HL-60 (cell line): ENCODE measurements around the gene PADI2.
A peak's percentile ranks its signal among the peaks of the same experiment; 100 is the strongest.

ENCODE experiments used
- DNase-seq, 2 experiments: peaks; one replicate each; pipeline ENCODE4 v3.0.0-alpha.2; 2010 to 2020; ENCODE audit warnings: low read depth in 1 of 2, low spot score in 1 of 2
- H3K27ac ChIP-seq: fragments of 250-450 bp; sonication (Bioruptor Pico); replicated peaks from 2 replicates; pipeline ENCODE4 v1.5.1; 2020; ENCODE audit warnings: mild to moderate bottlenecking, moderate library complexity
- H3K27me3 ChIP-seq: fragments of 250-450 bp; sonication (Bioruptor Pico); 2 replicates; pipeline ENCODE4 v1.5.1; 2021; ENCODE audit warnings: mild to moderate bottlenecking, moderate library complexity; ENCODE audit not compliant: insufficient read depth, poor library complexity, severe bottlenecking
- H3K4me3 ChIP-seq: replicated peaks from 2 replicates; pipeline ENCODE4 v1.5.1; 2011; ENCODE audit warnings: mild to moderate bottlenecking, control low read depth, low read length; ENCODE audit not compliant: insufficient read depth
- GABPA ChIP-seq: IDR thresholded peaks from 2 replicates; pipeline ENCODE4 v1.6.1; 2012; ENCODE audit warnings: low read depth
- POLR2AphosphoS5 ChIP-seq: IDR thresholded peaks from 2 replicates; pipeline ENCODE4 v1.6.1; 2012; ENCODE audit warnings: low read depth
- SPI1 ChIP-seq: IDR thresholded peaks from 2 replicates; pipeline ENCODE4 v1.6.1; 2012; ENCODE audit warnings: low read depth, mild to moderate bottlenecking, borderline replicate concordance
- TF ChIP-seq, protein P1 (sequence below): IDR thresholded peaks from one replicate; pipeline ENCODE4 v1.5.1; 2011; ENCODE audit warnings: low read length, control low read depth, inconsistent platforms; ENCODE audit not compliant: insufficient read depth
- TF ChIP-seq, protein P2 (sequence below): IDR thresholded peaks from 2 replicates; pipeline ENCODE4 v1.6.1; 2012; ENCODE audit warnings: low read depth; ENCODE audit not compliant: insufficient replicate concordance

Gene PADI2

DNA sequence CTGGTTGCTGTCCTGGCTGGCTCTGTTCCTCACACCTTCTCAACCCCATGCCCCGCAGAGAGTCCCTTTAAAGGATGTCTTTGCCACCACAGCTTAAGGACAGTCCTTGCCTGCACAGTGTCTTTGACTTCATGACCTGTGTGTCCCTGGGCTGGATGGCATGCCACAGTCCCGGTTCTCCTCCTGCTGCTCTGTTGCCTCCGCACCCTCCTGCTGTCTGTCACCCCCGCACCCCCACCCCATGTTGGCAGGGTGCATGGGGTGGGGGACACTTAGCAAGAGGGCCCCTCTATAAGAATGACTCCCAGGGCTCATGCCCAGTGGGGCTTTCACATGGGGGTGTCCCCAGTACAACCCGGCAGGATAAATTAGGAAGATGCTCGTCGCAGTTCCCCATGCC lies 44.1 kb upstream of the PADI2 start:
- no peak overlapping the region for H3K4me3 ChIP-seq
- no peak overlapping the region for H3K27ac ChIP-seq
- no peaks in the 10 kb centered on the region for H3K27me3 ChIP-seq
- DNase-seq = no peak
- TF ChIP-seq, protein P1, sequence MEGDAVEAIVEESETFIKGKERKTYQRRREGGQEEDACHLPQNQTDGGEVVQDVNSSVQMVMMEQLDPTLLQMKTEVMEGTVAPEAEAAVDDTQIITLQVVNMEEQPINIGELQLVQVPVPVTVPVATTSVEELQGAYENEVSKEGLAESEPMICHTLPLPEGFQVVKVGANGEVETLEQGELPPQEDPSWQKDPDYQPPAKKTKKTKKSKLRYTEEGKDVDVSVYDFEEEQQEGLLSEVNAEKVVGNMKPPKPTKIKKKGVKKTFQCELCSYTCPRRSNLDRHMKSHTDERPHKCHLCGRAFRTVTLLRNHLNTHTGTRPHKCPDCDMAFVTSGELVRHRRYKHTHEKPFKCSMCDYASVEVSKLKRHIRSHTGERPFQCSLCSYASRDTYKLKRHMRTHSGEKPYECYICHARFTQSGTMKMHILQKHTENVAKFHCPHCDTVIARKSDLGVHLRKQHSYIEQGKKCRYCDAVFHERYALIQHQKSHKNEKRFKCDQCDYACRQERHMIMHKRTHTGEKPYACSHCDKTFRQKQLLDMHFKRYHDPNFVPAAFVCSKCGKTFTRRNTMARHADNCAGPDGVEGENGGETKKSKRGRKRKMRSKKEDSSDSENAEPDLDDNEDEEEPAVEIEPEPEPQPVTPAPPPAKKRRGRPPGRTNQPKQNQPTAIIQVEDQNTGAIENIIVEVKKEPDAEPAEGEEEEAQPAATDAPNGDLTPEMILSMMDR = no peak
- TF ChIP-seq, protein P2, sequence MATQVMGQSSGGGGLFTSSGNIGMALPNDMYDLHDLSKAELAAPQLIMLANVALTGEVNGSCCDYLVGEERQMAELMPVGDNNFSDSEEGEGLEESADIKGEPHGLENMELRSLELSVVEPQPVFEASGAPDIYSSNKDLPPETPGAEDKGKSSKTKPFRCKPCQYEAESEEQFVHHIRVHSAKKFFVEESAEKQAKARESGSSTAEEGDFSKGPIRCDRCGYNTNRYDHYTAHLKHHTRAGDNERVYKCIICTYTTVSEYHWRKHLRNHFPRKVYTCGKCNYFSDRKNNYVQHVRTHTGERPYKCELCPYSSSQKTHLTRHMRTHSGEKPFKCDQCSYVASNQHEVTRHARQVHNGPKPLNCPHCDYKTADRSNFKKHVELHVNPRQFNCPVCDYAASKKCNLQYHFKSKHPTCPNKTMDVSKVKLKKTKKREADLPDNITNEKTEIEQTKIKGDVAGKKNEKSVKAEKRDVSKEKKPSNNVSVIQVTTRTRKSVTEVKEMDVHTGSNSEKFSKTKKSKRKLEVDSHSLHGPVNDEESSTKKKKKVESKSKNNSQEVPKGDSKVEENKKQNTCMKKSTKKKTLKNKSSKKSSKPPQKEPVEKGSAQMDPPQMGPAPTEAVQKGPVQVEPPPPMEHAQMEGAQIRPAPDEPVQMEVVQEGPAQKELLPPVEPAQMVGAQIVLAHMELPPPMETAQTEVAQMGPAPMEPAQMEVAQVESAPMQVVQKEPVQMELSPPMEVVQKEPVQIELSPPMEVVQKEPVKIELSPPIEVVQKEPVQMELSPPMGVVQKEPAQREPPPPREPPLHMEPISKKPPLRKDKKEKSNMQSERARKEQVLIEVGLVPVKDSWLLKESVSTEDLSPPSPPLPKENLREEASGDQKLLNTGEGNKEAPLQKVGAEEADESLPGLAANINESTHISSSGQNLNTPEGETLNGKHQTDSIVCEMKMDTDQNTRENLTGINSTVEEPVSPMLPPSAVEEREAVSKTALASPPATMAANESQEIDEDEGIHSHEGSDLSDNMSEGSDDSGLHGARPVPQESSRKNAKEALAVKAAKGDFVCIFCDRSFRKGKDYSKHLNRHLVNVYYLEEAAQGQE = no peak
- TF ChIP-seq POLR2AphosphoS5 (no peak), GABPA (no peak), SPI1 (no peak)

DNA sequence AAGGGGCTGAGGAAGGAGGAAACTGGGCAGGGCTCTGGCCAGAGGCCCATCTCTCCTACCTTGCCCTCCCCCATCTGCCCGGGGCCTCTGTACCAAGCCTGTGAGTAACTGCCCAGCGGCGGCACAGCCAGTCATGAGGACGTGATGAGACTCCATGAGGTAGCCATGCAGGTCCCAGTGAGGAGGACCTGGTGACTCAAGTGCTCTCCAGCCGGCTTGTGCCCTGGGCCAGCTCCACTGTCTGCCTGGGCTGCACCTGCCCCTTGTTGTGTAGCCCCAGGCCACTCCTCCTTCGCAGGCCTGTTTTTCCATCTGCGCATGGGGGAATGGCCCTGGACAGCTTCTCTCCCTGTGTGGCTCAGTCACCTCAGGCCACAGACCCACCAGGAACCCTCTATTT lies 43.7 kb upstream of the PADI2 start:
- Histone ChIP-seq H3K4me3 (no peak overlapping the region), H3K27me3 (no peaks in the 10 kb centered on the region), H3K27ac (no peak overlapping the region)
- no peak for DNase-seq
- TF ChIP-seq POLR2AphosphoS5 = no peak
- TF ChIP-seq GABPA = no peak

DNA sequence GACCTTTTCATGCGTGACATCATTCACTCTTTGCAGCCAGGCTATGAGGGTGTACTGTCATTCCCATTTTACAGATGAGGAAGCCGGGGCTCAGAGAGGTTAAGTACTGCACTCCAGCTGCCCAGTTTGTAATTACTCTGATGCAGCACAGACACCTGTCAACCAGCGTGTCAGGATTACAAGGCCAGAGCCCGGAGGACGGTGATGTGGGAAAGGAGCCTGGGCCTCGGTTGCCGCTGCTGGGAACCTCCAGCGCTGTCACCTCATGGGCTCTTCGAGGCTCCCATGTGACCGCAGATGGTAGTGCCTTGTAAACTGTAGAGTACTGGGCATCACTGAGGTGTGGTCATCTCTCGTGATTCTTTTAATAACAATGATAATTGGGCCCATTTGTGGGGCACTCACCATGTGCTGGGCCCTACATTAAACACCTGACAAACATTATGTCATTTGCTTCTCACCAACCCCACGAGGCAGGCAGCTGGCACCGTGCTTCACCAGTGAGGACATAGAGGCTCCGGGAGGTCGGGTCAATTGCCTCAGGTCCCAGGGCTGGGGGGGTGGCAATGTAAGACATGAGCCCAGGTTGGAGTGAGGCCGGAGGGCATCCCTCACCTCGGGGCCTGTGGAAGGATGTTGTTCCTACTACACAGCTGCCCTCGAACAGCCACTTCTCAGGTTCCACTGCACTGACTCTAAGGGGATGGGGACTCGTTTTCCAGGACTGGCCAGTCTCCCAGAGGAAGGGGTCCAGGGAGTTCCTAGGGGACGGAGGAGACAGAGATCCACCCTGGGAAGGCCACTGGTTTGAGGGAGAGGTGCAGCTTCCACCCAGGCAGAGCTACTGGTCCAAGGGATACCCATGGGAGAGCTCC lies 42.9 kb upstream of the PADI2 start:
- no peaks in the 10 kb centered on the region for H3K27me3 ChIP-seq
- H3K27ac ChIP-seq = no peak overlapping the region
- no peak for DNase-seq
- no peak overlapping the region for H3K4me3 ChIP-seq
- no peak for TF ChIP-seq SPI1
- TF ChIP-seq, protein P2 = peak; percentile 4

DNA sequence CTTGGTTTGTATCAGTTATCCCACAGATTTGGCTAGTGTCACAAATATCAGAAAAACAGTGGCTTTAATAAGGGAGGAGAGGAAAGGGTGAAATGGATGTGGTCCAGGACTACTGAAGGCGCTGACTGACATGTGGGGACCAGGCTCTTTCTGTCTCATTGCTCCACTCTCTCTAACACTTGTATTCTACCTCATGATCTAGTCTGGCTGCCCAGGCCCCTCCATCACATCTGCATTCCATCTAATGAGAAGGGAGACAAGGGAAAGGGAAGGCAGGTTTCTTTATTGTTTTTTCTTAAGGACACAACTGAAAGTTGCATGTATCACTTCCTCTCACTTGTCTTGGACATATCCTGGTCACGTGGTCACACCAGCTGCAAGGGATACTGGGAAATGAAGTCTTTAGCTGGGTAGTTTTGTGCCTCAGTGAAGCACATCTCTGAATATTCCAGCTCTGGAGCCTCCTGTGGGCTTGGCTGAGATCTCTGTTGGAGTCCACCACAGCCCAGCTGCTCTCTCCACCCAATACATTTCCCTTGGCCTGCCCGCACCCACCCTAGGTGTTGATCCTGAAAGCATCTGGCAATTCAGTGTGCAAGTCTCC lies 42.0 kb upstream of the PADI2 start:
- H3K27me3 ChIP-seq = no peaks in the 10 kb centered on the region
- TF ChIP-seq, protein P1 = no peak
- TF ChIP-seq, protein P2 = no peak
- TF ChIP-seq SPI1 (peak; percentile 52; the same call in 1 of the 2 replicates), POLR2AphosphoS5 (no peak)
- no peak overlapping the region for H3K4me3 ChIP-seq
- no peak overlapping the region for H3K27ac ChIP-seq
- peak in 1 of 2 experiments; percentile 44 for DNase-seq
